HCT116 (cell line): Measurements from ENCODE around the gene PCSK6. TPM values are rescaled to one million over a fixed set of nuclear protein-coding genes. Genes with fewer than 3 reads are reported as not detected.

Experiments
- ATAC-seq: fragments of 200-7000 bp; cut with Tn5 transposase; 2 replicates; pipeline ENCODE4 v1.9.1; 2020; ENCODE audit warnings: mild to moderate bottlenecking, moderate library complexity
- BruUV-seq: library from RNA; stranded (reverse); fragments of 400-500 nt; replicated peaks from 2 replicates; lab custom pipeline; 2021; lab: Mats Ljungman, UMichigan
- CTCF ChIA-PET: fragments of 300-600 bp; sonication (Branson Sonifier 250); formaldehyde crosslinking; loops from one replicate; lab custom pipeline; 2021; ENCODE audit warnings: antibody characterized with exemption; lab: Charles Lee
- POLR2A ChIA-PET: fragments of 300-600, 350-600 bp; sonication (Branson Sonifier 250); formaldehyde crosslinking; loops from one replicate; lab custom pipeline; 2021; ENCODE audit warnings: antibody characterized with exemption; lab: Charles Lee
- RAD21 ChIA-PET, 2 experiments: fragments of 300-600 bp; sonication (Branson Sonifier 250); formaldehyde crosslinking; loops; one replicate each; lab custom pipeline; 2023; ENCODE audit warnings: low total read pairs in 2 of 2; ENCODE audit not compliant: uncharacterized antibody in 2 of 2, unreplicated experiment in 2 of 2, low non-redundant PET in 1 of 2; lab: Charles Lee
- DNase-seq: peaks from one replicate; pipeline ENCODE4 v3.0.0-alpha.2; 2010; ENCODE audit warnings: low read depth, low spot score
- H2AFZ ChIP-seq: fragments of 200-600 bp; shearing (Covaris generic), sonication (generic); 2 replicates; pipeline ENCODE4 v1.6.1; 2017; ENCODE audit warnings: low read depth, mixed run types, mixed read lengths, antibody characterized with exemption, low read length; ENCODE audit not compliant: poor library complexity, severe bottlenecking
- H3K27ac ChIP-seq: 2 replicates; pipeline ENCODE4 v1.5.1; 2012; ENCODE audit warnings: low read depth, low read length
- H3K27me3 ChIP-seq: fragments of 200-600 bp; sonication (generic); 2 replicates; pipeline ENCODE4 v1.6.1; 2016; ENCODE audit warnings: mixed run types, low read length, mixed read lengths; ENCODE audit not compliant: insufficient read depth
- H3K36me3 ChIP-seq, 2 experiments: fragments of 200-500 bp in 1 of 2; fragments of 200-600 bp in 1 of 2; sonication (Bioruptor generic) in 1 of 2; sonication (generic) in 1 of 2; 2 replicates each; pipeline versions ENCODE4 v1.5.1 to v1.6.1; 2014 to 2016; ENCODE audit warnings: low read length in 2 of 2, inconsistent platforms in 1 of 2, mixed read lengths in 1 of 2, mixed run types in 1 of 2; ENCODE audit not compliant: insufficient read depth in 2 of 2, control insufficient read depth in 1 of 2
- H3K4me1 ChIP-seq, 2 experiments: fragments of 200-600 bp in 1 of 2; sonication (generic) in 1 of 2; 2 replicates each; pipeline versions ENCODE4 v1.5.1 to v1.6.1; 2012 to 2017; ENCODE audit warnings: low read length in 2 of 2, inconsistent platforms in 1 of 2, mild to moderate bottlenecking in 1 of 2, mixed read lengths in 1 of 2, mixed run types in 1 of 2, moderate library complexity in 1 of 2; ENCODE audit not compliant: insufficient read depth in 2 of 2, control insufficient read depth in 1 of 2
- H3K4me2 ChIP-seq: fragments of 200-600 bp; sonication (generic); 2 replicates; pipeline ENCODE4 v1.6.1; 2017; ENCODE audit warnings: mixed run types, low read length, mixed read lengths
- H3K4me3 ChIP-seq, 2 experiments: fragments of 200-600 bp in 1 of 2; sonication (generic) in 1 of 2; replicated peaks in 1 of 2; 2 replicates each; pipeline ENCODE4 v1.5.1; 2011 to 2016; ENCODE audit warnings: low read length in 2 of 2, control low read depth in 1 of 2, low read depth in 1 of 2, mild to moderate bottlenecking in 1 of 2, mixed read lengths in 1 of 2, mixed run types in 1 of 2
- H3K79me2 ChIP-seq: fragments of 200-600 bp; sonication (generic); 2 replicates; pipeline ENCODE4 v1.6.1; 2017; ENCODE audit warnings: mild to moderate bottlenecking, mixed run types, low read length, moderate library complexity, mixed read lengths; ENCODE audit not compliant: insufficient read depth
- H3K9ac ChIP-seq: fragments of 200-600 bp; sonication (generic); 2 replicates; pipeline ENCODE4 v1.6.1; 2016; ENCODE audit warnings: low read length, mixed read lengths
- H3K9me2 ChIP-seq: fragments of 200-600 bp; sonication (generic), shearing (Covaris generic); 2 replicates; pipeline ENCODE4 v1.6.1; 2017; ENCODE audit warnings: mixed run types, mild to moderate bottlenecking, moderate library complexity; ENCODE audit not compliant: insufficient read depth
- H3K9me3 ChIP-seq, 2 experiments: fragments of 200-500 bp in 1 of 2; fragments of 200-600 bp in 1 of 2; sonication (Bioruptor generic) in 1 of 2; sonication (generic) in 1 of 2; 2 replicates each; pipeline ENCODE4 v1.6.1; 2014 to 2017; ENCODE audit warnings: low read length in 2 of 2, mixed read lengths in 2 of 2, inconsistent platforms in 1 of 2, low read depth in 1 of 2, mild to moderate bottlenecking in 1 of 2, mixed run types in 1 of 2, moderate library complexity in 1 of 2; ENCODE audit not compliant: control insufficient read depth in 1 of 2, insufficient read depth in 1 of 2
- H4K20me1 ChIP-seq: fragments of 200-600 bp; sonication (generic), shearing (Covaris generic); 2 replicates; pipeline ENCODE4 v1.6.1; 2017; ENCODE audit warnings: mixed run types, mild to moderate bottlenecking, moderate library complexity; ENCODE audit not compliant: insufficient read depth
- CBX3 ChIP-seq: IDR thresholded peaks from 2 replicates; pipeline ENCODE4 v1.6.1; 2012; ENCODE audit warnings: low read depth
- CTCF ChIP-seq, 3 experiments: fragments of 200-600 bp in 1 of 3; sonication (generic) in 1 of 3; IDR thresholded peaks in 2 of 3; conservative IDR thresholded peaks in 1 of 3; 2 replicates each; pipeline ENCODE4 v1.5.1; 2012 to 2017; ENCODE audit warnings: low read depth in 2 of 3, low read length in 2 of 3, antibody characterized with exemption in 1 of 3, borderline replicate concordance in 1 of 3, control low read depth in 1 of 3, mild to moderate bottlenecking in 1 of 3, mixed read lengths in 1 of 3, mixed run types in 1 of 3, moderate library complexity in 1 of 3; ENCODE audit not compliant: insufficient read depth in 1 of 3
- ELF1 ChIP-seq: IDR thresholded peaks from 2 replicates; pipeline ENCODE4 v1.6.1; 2012; ENCODE audit warnings: low read depth, borderline replicate concordance
- FOSL1 ChIP-seq: IDR thresholded peaks from 2 replicates; pipeline ENCODE4 v1.6.1; 2012; ENCODE audit warnings: low read depth
- RAD21 ChIP-seq: IDR thresholded peaks from 2 replicates; pipeline ENCODE4 v1.6.1; 2012; ENCODE audit warnings: low read depth, mild to moderate bottlenecking
- TCF7L2 ChIP-seq: IDR thresholded peaks from 2 replicates; pipeline ENCODE4 v1.7.0; 2011; ENCODE audit warnings: borderline replicate concordance, inconsistent platforms; ENCODE audit not compliant: insufficient read depth, insufficient read length; ENCODE audit errors: extremely low read depth
- YY1 ChIP-seq: IDR thresholded peaks from 2 replicates; pipeline ENCODE4 v1.6.1; 2011; ENCODE audit warnings: low read length, low read depth, moderate library complexity, mild to moderate bottlenecking; ENCODE audit not compliant: insufficient replicate concordance; ENCODE audit errors: extremely low read depth
- ZFX ChIP-seq: fragments of 450-650 bp; IDR thresholded peaks from 2 replicates; pipeline ENCODE4 v1.6.1; 2017
- intact Hi-C: fragments of 100-400 bp; cut with micrococcal nuclease; formaldehyde crosslinking; loops from 2 replicates; pipeline ENCODE4 v1.10.0; 2022
- total RNA-seq: library from RNA; stranded (reverse); gene quantifications from one replicate; pipeline ENCODE4 v1.2.1, GENCODE V29; 2021; ENCODE audit not compliant: unreplicated experiment
- TF ChIP-seq, protein P1 (sequence below): IDR thresholded peaks from 2 replicates; pipeline ENCODE4 v1.6.1; 2012; ENCODE audit warnings: low read depth

PCSK6 gene
- total RNA-seq, 1 experiment from 2014 or later = 13.5 TPM

GRCh38 chr15:101502572-101503295, 13.2 kb upstream of the PCSK6 start:
- intact Hi-C loops = loop anchor here (5.0 kb wide), 1 partner anchor 140 kb away; no protein-coding TSS in a partner anchor
- POLR2A ChIA-PET = no interaction called here

More at GRCh38 chr15:101502572-101503295, 13.2 kb upstream of the PCSK6 start:
- H4K20me1 ChIP-seq = no peaks in the 10 kb centered on the region
- ChIA-PET CTCF (interaction anchor here (0.7 to 1.4 kb wide), 4 partner anchors 8 to 214 kb away, joined by 3 to 6 read pairs (median 4); no protein-coding TSS in a partner anchor), RAD21 (no interaction called here)
- H3K9me2 ChIP-seq = no peaks in the 10 kb centered on the region
- H3K9me3 ChIP-seq = no peaks in the 10 kb centered on the region
- H3K36me3 ChIP-seq = no peaks in the 10 kb centered on the region
- no peak overlapping the region for H3K4me3 ChIP-seq
- H3K4me1 ChIP-seq = peaks cover 0 to 12% of the 10 kb centered on the region in 2 experiments; a peak in 3 of 4 replicates
- no peaks in the 10 kb centered on the region for H3K79me2 ChIP-seq
- no peaks in the 10 kb centered on the region for H3K27me3 ChIP-seq
- ATAC-seq (no peak), DNase-seq (no peak)
- TF ChIP-seq, protein P1, sequence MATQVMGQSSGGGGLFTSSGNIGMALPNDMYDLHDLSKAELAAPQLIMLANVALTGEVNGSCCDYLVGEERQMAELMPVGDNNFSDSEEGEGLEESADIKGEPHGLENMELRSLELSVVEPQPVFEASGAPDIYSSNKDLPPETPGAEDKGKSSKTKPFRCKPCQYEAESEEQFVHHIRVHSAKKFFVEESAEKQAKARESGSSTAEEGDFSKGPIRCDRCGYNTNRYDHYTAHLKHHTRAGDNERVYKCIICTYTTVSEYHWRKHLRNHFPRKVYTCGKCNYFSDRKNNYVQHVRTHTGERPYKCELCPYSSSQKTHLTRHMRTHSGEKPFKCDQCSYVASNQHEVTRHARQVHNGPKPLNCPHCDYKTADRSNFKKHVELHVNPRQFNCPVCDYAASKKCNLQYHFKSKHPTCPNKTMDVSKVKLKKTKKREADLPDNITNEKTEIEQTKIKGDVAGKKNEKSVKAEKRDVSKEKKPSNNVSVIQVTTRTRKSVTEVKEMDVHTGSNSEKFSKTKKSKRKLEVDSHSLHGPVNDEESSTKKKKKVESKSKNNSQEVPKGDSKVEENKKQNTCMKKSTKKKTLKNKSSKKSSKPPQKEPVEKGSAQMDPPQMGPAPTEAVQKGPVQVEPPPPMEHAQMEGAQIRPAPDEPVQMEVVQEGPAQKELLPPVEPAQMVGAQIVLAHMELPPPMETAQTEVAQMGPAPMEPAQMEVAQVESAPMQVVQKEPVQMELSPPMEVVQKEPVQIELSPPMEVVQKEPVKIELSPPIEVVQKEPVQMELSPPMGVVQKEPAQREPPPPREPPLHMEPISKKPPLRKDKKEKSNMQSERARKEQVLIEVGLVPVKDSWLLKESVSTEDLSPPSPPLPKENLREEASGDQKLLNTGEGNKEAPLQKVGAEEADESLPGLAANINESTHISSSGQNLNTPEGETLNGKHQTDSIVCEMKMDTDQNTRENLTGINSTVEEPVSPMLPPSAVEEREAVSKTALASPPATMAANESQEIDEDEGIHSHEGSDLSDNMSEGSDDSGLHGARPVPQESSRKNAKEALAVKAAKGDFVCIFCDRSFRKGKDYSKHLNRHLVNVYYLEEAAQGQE = no peak
- TF ChIP-seq CBX3 = no peak
- no peak for TF ChIP-seq YY1
- TF ChIP-seq ELF1 = no peak
- TF ChIP-seq ZFX = no peak
- no peak for TF ChIP-seq FOSL1
- no peak for TF ChIP-seq RAD21
- TF ChIP-seq CTCF (IDR thresholded peaks at IDR 0.05 in 2 of 3, conservative IDR thresholded peaks at IDR 0.05 in 1 of 3; ENCODE audit: borderline replicate concordance in 1 of 3, insufficient read depth in 1 of 3, low read depth in 2 of 3, low read length in 2 of 3) = no peak
- TF ChIP-seq TCF7L2 = no peak
- H3K27ac ChIP-seq = no peak overlapping the region
- H3K4me2 ChIP-seq = peak overlapping the region; percentile 76
- peak overlapping the region; percentile 94 for H2AFZ ChIP-seq
- no peak overlapping the region for H3K9ac ChIP-seq
- no TSS peak for BruUV-seq
